ENCODE measurements around the gene CRHR1.
"Not testable (repeated sequence)": the region's sequence is repeated elsewhere in the genome, so short reads cannot be mapped to it uniquely, and the experiment has no call there.

Gene CRHR1

DNA sequence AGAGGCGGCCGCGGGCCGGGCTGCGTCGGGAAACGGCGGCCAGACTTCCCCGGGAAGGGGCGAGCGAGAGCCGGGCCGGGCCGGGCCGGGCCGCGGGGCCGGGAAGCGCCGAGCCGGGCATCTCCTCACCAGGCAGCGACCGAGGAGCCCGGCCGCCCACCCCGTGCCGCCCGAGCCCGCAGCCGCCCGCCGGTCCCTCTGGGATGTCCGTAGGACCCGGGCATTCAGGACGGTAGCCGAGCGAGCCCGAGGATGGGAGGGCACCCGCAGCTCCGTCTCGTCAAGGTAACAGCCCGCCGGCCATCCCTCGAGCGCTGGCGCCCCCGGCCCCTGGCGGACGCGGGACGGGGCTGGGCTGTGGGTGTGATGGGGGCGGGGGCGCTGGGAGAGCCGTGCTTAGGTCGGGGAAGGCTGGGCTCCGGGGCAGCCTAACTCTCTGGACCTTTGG, at the start of gene CRHR1:
Gene CRHR1 (plus strand): TSS at position 28 of the 448 bp plus-strand sequence. CDS start 225 bp downstream, at position 253.
- no peak for DNase-seq

DNA sequence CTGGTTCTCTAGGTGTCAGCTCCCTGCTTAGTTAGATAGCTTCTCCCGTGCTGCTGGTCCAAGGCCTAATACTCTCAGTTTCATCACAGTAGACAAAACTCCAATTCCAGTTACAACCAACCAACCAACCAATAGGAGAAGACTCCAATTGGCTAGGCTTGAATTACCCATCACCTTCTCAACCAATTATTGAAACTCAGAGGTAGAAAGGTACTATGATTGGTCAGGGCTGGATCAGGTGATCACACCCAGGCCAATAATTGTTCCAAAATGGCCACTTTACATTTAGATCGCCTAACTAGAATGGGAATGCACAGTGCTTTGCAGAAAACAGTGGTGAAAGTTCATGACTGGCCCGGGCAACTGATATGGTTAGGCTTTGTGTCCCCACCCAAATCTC, 49.5 kb upstream of the CRHR1 start:
- DNase-seq = no peak

DNA sequence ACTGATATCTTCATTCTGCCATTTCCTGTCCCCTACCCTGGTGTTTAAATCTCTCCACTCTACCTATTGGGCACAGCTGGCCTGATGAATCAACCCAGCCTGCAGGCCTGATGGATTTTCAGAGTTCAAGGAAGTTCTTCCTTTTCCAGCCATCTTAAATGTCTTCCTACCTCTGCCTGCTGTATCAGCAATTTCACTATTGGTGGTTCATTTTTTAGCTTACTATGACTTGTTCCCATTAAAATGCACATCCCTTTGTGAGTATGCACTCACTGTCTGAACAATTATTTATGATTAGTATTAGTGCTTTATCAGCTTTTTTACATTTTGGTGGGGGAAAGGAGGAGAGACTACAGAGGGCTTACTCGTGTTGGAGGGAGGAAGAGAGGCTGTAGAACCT, 48.6 kb upstream of the CRHR1 start:
- DNase-seq = no peak

DNA sequence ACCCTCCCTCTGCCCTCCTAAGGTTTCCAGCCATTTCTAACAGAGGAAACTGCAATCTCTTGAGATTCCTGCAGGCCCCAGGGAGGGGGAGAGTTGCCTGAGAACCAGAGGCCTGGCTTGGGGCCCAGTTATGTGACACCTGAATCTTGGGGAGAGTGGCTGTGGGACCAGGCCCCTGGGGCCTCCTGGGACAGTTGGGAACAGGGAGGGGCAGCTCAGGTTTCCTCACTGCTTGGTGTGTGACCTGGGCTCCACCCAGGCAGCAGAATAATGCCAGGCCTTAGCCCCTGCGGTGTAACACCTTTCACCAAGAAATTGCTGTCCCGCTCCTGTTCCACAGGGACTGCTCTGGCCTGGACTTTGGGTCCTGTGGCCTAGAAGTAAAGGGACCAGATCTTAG, 44.3 kb upstream of the CRHR1 start:
- no peak for DNase-seq

DNA sequence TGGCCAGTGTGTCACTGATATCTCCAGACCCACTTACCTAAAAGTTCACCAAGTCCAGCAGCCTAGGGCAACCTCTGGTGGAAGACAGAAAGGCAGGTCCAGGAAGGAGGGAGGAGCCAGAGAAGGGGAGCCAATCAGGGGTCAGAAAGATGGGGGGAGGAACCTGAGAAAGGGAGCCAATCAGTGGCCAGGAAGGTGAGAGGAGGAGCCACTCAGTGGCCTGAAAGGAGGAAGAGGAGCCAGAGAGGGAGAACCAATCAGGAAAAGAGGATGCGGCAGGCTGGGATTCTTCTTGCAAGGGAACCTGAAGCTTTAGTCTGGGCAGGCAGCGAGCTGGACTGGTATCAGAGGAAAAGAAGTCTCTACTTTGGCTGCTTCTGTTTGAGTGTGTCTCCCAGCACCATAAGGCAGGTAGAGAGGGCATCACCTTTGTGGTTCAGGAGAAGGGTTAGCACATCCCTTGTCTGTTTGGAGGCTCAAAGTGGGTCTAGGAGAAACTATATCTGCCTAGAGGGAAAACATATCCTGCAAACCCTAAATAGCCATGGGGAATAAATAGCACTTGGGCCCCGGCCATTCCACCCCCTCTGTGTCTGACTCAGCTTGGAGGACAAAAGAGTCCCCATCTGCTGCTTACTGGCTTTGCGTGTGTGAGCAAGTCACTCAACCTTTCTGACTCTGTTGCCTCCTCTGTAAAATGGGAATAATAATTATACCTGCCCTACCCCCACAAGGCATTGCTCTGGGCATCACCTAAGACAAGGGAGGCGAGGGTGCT, 43.4 kb upstream of the CRHR1 start:
- no peak for DNase-seq

DNA sequence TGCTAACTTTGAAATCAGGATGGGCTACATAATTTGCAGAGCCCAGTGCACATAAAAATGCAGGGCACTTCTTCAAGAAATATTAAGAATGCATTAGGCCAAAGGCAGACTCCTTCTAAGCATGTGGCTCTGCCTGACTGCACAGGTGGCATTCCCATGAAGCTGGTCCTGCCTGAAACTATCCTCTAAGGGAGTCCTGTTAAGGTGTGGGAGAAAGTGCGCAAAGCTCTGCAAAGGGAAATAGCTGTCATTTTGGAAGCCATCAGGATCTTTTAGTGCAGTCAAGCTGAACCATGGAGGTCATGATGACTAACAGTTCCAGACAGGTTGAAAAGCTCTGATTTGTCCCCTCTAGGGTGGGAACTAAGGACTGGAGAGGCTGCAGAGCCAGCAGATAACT, 41.9 kb upstream of the CRHR1 start:
- DNase-seq = no peak

DNA sequence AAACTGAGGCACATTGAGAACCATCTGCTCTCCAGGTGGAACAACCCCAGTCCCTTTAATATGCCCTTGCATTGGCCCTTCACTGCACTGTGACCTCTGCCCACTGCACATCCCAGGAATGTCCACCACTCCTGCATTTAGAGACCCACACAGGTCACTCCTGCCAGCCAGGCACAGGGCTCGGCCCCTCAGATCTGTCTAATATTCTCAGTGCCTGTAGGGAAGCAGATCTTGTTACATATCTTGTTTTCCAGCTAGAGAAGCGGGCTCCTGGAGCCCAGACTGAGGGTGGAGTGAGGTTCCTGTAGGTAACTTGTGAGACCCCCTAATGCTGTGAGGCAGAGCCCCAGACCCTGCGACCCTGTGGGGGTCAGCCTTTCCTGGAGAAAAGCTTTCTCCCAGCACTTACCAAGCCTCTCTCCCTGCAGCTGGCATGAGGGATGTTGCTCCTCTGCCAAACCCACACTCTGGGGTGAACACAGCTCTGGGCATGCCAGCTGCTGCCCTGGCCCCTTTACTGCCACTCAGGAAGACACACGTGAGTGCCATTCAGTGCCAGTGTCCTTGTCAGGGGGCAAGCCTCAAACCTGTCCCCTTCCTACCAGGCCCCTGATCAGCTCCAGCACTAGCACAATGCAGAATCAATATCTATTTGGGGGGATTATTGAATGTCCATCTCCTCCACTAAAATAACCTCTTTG, 40.3 kb upstream of the CRHR1 start:
- no peak for DNase-seq

DNA sequence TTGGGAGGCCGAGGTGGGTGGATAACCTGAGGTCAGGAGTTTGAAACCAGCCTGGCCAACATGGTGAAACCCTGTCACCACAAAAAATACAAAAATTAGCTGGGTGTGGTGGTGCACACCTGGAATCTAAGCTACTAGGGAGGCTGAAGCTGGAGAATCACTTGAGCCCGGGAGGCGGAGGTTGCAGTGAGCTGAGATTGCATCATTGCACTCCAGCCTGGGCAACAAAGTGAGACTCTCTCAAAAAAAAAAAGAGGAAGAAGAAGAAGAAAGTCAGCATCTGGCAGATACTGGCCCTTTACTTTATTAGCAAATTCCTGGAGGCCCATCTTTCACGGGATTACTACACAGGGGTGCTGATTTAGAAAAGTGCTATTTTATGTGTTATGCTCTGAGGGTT, 39.3 kb upstream of the CRHR1 start:
- DNase-seq = not testable (repeated sequence)

DNA sequence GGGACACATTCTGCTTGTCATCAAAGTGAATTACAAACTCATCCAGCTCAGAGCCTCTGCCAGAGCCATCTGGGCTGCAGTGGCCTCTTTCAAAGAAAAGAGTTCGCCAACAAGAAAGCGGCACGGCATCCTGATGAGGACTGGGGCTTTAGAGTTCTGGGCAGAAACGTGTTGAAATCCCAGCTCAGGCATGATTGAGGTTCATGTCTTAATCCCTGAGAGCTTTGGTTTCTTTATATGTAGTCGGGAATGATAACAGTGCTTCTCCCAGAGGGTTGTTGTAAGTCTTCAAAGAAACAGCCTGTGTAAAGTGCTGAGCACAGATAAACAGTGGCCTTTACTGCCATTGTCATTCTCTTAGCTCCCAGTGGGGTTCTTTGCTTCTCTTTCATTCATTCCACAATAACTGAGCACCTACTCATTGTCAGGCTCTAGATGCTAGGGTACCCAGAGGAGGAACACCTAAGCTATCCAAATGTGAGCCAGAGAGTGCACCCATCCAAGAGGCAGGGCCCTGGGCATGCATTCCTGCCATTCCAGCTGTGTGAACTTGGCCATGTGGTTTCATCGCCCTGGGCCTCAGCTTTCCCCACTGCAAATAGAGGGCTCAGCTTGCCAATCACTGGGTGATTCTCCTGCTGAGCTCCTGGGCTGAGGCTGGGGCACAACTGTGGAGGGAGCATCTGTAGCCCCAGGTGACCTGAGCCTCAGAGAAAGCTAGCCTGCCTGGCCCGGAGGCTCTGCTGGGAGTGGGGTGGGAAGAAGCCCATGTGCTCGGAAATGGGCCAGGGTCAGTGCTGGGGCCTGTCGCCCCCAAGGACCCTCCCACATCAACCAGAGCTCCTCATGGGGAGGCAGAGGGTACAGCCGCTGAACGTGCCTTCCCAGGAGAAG, 38.3 kb upstream of the CRHR1 start:
- DNase-seq = no peak

DNA sequence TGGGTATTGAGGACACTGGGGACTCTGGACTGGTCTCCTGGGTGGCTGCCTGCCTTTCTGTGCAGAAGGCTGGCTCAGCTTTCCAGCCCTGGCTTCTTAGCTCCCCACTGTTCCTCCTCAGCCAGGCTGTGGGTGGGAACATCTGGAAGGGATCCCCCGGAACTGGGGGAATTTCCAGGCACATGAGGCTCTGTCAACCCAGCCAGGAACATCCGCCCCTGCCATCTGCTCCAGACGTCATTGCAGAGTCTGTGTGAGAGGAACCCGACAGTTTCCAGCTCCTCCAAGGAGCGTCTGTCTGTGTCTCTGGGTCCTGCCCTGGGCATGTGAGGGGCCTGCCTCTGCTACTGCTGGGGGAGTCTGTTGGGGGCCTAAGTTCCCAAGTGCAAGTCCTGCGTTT, 36.2 kb upstream of the CRHR1 start:
- DNase-seq = no peak

DNA sequence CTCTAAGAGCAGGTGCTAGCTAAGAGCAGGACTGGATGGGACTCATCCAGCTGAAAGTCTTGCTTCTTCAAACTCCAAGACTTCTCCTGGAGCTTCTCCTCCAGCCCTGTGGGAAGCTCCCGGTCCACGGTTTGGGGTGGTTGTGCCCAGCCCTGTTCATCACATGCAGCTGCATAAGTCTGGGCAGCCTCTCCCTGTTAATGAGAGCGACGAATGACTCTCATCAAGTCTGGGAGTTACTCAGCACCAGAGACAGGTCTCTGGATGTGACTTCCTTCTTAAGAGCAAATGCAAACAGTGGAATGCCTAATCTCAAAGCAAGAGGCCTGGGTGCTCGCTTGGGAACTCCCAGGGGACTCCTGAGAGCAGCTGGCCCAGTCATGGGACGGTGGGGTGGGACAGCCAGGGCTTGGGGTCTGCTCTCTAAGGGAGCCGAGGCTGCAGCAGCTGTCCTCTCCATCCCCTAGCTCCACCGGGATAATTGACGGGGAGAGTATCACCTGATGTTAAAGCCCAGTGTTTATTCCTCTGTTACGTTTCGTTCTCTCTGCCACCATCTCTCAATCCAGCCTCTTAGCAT, 35.3 kb upstream of the CRHR1 start:
- DNase-seq = no peak

DNA sequence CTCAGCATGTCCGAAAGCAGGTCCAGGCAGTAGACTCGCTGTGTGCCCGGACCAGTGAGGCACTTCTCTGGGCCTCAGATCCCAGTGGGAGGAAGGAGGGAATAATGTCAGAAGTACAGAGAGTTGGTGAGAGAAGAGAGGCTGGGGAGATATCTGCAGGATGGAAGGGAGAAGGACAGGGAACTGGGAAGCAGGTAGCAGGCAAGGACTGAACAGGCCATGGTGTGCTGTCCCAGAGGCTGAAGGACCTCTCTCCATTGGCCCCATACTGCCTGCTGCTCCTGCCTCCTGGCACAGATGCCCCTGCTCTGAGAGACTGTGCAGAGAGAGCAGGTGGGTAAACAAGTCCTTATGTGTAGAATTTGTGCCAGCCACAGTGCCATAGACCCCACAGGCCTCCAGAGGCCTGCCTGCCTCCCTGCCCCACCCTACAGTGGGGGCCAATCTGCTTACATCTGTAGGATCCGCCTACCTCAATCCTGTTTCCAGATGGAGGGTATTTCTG, 34.2 kb upstream of the CRHR1 start:
- no peak for DNase-seq

DNA sequence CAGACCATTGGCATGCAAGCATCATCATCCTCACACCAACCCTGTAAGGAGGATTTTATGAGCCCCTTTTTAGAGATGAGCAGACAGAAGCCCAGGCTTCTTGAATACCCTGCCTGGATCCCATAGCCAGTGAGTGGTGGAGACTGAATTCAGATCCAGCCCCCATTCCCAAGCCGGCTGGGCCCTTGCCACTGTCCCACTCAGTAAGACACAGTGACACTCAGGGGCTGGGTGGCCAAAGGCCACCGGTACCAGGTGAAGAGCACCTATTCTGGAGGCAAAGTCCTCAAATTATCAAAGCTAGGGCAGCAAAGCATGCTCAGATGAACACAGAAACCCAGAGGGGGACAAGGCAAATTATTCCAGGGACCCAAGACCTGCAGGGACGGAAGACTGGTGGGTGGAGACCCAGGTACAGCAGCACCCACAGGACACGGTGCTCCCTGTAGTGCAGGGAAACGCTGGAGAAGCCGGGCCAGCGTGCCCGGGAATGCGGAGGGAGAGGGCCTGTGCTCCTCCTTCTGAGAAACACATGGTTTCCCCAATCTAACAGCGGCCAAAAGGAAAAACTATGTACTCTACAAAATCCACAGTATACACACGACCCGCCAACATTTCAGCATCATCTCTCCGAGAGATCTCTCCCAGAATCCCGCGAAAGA, 33.2 kb upstream of the CRHR1 start:
- DNase-seq = no peak

DNA sequence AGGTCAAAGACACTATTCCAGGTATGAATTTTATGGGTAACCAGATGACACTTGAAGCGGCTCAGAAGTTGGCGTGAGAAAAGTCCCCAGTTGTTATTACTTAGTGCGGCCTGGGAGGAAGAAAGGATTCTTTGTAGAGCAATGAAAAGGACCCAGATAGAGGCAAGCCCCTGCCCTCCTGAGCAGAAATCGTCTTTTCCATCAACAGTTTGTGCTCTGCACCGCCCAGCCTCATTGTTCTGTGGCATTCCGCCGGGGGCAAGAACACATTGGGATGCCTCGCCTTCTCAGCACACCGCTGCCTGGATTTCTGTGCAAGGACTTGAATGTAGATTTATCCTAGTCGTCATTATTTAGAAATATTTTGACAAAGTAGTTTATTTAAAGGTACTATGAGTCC, 32.7 kb upstream of the CRHR1 start:
- DNase-seq = no peak

DNA sequence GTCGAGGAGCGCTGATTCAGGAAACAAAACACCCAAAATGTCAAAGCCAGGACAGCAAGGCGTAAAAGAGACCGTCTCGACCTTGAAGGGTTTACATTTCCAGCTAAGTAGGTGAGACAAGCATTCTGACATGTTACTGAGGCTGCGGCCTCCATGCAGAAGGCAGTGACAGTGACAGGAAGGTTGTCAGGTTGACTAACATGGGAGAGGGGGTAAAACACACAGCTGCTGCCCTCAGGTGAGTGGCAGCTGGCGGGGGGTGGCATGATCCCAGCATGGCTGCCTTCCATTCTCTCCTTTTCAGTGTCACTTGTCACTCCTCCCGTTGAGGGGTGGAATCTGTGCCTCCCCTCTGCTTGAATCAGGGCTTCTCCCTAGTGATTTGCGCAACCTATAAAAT, 31.9 kb upstream of the CRHR1 start:
- DNase-seq = no peak

DNA sequence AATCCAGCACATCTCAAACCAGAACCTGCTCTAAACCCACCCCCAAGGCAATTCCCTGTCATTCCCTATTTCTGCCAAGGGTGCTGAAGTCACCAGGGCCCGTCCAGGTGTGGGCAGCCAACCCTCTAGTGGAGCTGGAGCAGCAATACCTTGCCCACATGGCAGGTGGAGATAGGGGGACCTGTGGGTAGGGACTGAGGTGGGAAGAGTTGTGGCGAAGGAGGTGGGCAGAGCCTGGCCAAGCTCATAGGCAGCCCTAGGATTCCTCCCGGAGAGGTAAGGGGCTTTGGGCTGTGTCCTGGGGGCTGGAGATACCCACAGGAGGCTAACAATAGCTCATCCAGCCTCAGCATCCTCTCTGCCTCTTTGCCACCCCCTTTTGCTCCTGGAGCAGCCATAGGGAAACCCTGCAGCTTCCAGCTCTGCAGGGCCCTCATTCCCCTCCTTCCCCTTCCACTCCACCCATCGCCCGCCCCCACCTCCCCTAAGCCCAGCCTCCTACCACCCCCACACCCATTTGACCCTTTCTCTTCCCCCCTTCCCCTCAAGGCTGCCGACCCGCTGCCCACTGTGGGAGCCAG, 30.4 kb upstream of the CRHR1 start:
- no peak for DNase-seq

DNA sequence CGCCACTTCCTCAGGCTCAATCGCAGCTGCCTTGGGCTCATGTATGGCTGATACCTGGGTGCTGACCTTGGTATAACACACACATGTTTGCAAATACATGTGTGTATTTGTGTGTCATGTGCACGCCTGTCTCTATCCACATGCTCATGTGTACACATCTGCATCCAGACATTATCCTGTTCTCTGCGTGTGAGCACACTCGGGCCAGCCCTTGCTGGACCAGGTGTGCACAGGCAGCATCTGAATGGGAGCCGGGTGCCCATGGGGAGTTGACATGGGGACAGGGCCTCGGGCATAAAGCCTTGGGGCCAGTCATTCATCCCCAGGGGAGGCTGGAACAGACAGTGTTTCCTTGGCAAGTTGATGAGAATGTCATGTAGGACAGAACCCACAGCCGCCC, 29.1 kb upstream of the CRHR1 start:
- no peak for DNase-seq

DNA sequence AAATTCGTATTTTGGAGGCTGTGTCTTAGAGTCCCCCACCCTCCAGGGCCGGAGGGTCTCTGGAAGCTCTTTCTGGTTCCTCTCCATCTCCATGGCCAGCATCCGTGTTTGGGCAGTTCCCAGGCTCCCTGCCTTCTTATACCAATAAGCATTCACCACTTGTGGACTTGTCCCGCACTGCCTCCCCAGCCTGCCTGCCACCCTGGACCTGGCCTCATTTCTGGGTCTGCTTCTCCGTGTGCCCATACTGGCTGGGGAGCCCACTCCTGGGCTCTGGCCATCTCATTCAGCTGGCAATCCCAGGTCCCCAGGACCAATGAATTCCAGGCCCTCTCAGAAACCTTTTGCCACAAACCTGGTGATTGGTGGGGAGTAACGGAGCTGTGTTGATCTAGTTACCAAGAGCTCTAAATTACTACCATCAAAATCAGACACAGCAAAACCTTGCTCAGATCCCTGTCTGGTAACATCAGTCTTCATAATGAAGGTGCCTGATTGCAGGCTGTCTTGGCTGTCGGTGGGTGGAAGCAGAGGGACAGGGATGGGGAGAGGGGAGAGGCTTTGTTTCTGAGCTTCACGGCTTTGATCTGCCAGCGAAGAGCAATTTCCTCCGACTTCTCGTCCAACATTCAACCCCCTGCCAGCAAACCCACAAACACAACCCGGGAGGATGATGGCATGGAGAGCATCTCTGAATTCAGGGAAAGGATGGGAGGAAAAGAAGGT, 27.7 kb upstream of the CRHR1 start:
- DNase-seq = no peak

DNA sequence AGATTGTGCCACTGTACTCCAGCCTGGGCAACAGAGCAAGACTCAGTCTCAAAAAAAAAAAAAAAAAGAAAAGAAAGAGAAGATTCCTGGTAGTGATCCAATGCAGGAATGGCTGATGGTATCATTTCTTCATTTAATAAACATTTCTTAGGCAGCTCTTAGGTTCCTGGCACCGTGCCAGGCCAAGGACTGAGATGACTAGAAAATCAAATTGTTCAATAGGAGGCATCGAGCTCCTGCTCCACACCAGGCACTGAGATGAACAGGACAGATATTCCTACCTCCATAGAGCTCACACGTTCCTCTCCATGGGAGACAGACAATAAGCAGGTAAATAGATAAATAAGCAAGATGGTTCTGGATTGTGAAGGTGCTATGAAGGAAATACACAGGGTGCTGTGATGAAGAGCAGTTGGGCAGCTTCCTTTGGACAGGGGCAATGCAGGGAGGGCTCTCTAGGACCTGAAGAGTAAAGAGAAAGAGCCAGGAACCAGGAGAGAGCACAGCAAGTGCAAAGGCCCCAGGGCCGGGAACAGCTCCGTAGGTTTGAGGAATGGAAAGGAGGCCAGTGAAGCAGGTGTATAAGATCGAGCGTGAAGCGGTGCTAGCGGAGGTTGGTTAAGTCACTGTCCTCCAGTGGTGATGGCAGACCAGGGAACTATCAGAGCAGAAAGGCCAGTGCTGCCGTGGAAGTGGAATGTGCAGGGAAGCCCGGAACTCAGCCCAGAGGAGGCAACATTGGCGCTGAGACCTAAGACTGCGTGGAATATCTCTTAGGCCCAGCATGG, 26.5 kb upstream of the CRHR1 start:
- no peak for DNase-seq

DNA sequence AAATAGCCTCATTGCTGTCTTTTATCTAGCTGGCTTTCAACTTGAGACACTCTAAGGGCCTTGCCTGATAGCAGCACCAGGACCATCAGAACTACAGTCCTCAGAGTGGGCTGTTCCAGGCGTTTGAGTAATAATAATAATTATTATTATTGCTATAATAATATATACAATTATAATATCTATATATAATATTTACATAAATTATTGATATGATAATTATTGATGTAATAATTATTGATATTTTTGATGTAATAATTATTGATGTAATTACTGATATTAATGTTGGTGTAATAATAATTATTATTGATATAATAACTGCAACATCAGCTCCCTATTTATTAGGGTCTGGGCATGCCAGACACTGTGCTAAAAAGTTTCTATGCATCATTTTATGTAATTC, 25.6 kb upstream of the CRHR1 start:
- DNase-seq = no peak

Data from NCI-H187 (cell line).